Activated CD8-positive, alpha-beta memory T cell treated with anti-CD3 and anti-CD28 coated beads, Interleukin-2, amount 50 U/mL, for 48 hours (primary cell): ENCODE results near the gene IGSF23.
"Not testable (repeated sequence)": the region's sequence is repeated elsewhere in the genome, so short reads cannot be mapped to it uniquely, and the experiment has no call there.

ENCODE experiments used
- DNase-seq: peaks from one replicate; pipeline ENCODE4 v3.0.0-alpha.2; 2020

The IGSF23 gene

GRCh38 chr19:44587963-44588770 lies 25.2 kb upstream of the IGSF23 start:
- DNase-seq, result peak; percentile 57

- DNase-seq, result no peak
These were observed 24.6 kb upstream of the IGSF23 start for GRCh38 chr19:44588771-44589112.

DNA sequence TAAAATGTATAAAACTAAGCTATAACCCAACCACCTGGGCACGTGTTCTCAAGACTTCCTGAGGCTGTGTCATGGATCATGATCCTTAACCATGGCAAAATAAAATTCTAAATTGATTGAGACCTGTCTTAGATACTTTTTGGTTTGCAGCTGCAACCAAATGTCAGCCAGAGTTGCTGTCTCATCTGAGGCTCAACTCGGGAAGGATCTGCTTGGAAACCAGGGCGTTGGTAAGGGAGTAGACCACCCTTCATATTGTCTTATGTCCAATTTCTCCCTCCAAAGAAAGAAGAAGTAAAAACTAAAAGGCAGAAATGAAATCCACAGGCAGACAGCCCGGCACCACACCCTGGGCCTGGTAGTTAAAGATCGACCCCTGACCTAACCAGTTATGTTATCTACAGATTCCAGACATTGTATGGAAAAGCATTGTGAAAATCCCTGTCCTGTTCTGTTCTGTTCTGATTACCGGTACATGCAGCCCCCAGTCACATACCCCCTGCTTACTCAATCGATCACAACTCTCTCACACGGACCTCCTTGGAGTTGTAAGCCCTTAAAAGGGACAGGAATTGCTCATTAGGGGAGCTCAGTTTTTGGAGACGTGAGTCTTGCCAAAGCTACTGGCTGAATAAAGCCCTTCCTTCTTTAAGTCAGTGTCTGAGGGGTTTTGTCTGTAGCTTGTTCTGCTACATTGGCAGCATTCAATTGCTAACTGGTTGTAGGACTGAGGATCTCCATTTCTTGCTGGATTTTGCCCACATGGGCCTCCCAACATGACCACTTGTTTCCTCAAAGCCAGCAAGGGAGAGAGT lies 22.9 kb upstream of the IGSF23 start:
- no peak for DNase-seq

GRCh38 chr19:44591340-44591993 lies 21.9 kb upstream of the IGSF23 start:
- not testable (repeated sequence) for DNase-seq

GRCh38 chr19:44592451-44592890 lies 20.9 kb upstream of the IGSF23 start:
- DNase-seq, result no peak

GRCh38 chr19:44593294-44593693 lies 20.1 kb upstream of the IGSF23 start:
- no peak for DNase-seq

- not testable (repeated sequence) for DNase-seq
These were observed 19.5 kb upstream of the IGSF23 start for GRCh38 chr19:44593866-44594266.

- no peak for DNase-seq
These were observed 16.8 kb upstream of the IGSF23 start for GRCh38 chr19:44596428-44597130.

DNA sequence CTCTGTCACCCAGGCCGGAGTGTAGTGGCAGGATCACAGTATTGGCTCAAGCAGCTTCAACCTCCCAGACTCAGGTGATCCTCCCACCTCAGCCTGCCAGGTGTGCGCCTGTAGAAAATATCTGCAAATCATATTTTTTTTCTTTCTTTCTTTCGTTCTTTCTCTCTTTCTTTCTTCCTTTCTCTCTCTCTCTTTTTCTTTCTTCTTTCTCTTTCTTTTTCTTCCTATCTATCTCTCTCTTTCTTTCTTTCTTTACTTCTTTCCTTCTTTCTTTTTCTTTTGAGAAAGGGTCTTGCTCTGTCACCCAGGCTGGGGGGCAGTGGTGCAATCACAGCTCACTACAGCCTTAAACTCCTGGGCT lies 16.3 kb upstream of the IGSF23 start:
- no peak for DNase-seq

- DNase-seq, result no peak
These were observed 15.0 kb upstream of the IGSF23 start for GRCh38 chr19:44598355-44598754.

DNA sequence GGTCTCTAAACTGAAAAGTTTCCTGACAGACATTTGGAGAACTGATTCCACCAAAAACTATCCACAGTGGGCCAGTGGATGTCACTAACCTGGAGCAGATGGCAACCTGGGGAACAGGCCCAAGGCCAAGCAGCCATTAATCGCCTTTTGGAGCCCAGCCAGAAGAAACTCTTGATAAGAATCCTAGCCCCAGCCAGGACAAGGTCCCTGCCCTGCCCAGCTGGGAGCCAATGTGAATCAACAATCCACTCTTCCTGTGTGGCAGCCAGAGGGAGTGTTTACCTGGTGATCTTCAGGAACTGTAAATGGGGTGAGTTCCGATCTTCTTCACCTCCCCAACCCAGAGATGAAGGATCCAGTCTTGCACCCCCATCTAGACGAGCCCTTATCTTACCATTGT lies 14.5 kb upstream of the IGSF23 start:
- DNase-seq, result no peak

- no peak for DNase-seq
These were observed 12.9 kb upstream of the IGSF23 start for GRCh38 chr19:44600466-44600865.

DNA sequence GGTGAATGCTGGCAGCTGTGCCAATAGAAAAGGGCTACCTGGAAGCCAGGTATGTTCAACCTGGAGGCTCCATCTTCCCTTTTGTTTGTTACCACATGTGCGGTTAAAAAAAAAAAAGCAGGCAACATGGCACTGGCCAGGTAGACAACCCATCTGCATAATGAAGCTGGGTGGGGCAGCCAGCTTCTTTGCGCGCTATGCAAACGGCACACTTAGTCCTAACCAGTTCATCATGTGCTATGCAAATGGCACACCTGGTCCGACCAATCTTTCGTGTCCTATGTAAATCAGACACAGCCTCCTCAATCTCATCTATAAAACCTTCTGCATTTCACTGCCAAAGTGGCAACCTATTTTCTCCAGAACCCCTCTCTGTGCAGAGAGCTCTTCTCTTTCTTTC lies 11.3 kb upstream of the IGSF23 start:
- DNase-seq, result no peak

DNA sequence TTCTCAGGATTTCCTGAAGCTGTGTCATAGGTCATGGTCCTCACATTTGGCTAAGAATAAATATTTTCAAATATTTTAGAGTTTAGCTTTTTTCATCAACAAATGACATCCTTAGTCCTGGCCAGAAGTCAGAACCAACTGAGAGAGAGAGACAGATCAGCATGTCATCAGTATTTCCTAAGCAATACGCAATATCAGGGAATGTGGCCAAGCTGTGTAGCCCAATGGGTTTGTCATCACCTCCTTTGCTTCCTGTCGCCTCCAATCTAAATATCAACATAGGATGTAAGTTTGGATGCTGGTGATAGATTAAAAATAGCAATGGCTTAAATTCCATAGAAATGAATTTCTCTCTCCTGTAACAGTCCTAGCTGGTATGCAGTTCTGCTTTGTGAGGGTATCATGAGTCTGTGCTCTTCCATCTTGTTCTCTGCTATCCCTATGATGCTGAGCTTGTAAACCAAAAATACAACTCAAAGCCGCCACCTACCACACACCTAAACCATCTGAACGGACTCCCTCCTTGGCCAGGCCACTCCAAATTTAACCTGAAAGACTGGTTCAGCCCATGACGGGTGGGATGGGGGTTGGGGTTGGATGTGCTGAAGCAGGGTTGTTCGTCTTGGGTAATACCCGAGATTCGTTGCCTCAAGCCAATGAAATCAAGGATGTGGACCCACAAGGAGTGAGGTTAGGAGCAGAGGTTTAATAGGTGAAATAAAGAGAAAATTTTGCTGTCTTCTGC lies 10.0 kb upstream of the IGSF23 start:
- DNase-seq, result no peak

DNA sequence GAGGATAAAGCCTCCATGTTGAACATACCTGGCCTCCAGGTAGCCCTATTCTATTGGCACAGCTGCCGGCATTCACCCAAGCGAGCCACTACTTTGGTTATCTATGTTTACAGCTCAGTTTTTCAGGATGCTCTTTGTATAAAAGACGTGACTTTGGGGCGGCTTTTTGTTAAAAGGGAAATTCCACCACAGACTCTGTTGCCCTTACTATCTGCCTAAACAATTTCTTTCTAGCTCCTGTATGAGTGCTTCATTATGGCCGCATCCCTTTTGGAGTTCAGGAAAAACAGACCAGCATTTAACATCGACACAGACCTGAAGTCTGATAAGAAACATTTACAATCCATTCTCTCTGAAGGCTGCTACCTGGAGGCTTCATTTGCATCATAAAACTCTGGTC lies 9.1 kb upstream of the IGSF23 start:
- DNase-seq, result no peak

DNA sequence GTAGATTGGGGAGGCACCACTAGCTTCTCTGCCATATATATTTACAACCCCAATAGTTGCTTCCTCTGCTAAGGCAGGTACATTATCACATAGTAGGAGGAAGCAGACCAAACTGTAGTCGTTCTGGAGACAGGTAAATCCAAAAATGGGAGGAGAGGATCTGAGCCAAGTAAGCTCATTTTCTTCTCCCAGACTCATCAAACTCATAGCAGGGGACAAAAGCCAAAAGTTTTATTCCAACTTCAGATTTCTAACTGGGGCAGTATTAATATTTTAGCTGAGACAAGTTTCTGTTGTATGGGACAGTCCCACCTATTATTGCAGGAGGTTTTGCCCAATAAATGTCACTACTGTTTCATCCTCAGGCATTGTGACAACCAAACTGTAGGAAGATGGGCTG lies 7.8 kb upstream of the IGSF23 start:
- DNase-seq, result no peak

GRCh38 chr19:44607049-44607448 lies 6.3 kb upstream of the IGSF23 start:
- DNase-seq, result no peak

GRCh38 chr19:44607917-44608316 lies 5.4 kb upstream of the IGSF23 start:
- DNase-seq, result no peak

DNA sequence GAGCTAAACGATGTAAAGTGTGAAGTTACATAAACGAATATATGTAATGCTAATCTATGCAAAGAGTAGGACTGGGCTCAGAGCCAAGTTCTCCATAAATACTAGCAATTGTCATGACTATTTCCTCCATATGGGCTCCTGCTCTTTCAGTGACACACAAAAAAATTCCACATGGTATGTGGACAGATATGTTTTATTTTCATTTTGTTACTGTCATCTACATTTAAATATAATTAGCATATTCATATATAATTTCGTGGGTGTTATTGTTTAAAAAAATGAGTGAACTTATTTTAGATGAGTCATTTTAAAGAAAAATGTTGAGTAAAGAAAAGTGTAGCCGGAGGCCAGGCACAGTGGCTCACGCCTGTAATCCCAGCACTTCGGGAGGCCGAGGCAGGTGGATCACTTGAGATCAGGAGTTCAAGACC lies 5.0 kb upstream of the IGSF23 start:
- no peak for DNase-seq

GRCh38 chr19:44609219-44609618 lies 4.1 kb upstream of the IGSF23 start:
- DNase-seq, result no peak

- not testable (repeated sequence) for DNase-seq
These were observed 2.9 kb upstream of the IGSF23 start for GRCh38 chr19:44610497-44610896.

DNA sequence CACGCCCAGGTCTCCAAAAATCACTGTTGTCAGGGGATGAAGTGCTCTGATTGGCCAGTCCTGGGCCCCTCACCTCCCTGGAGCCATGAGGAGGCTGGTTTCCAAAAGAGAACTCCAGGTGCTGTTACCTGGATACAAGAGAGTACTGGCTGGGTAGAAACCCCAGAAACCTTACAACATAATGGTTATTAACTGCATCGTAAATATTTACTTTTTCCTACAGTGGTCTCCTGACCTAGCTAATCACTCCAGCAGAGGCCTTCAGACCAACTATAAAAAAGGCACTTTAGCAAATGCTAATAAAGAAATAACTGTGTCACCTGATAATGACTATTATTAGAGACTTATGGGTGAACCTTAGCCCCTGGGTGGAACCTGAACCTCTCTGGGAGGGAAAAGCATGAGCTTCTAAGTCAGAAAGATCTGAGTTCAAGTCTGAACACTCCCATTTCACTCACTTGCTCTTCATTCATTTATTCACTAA lies 1.5 kb upstream of the IGSF23 start:
- DNase-seq, result no peak
